HG03139 (cell line): ENCODE measurements around the gene PGAP6.
"Not testable (repeated sequence)": the region's sequence is repeated elsewhere in the genome, so short reads cannot be mapped to it uniquely, and the experiment has no call there.

ENCODE experiments used
- ATAC-seq: cut with Tn5 transposase; IDR thresholded peaks from one replicate; pipeline ENCODE4 v1.9.1; 2021; ENCODE audit not compliant: unreplicated experiment

The PGAP6 gene

DNA sequence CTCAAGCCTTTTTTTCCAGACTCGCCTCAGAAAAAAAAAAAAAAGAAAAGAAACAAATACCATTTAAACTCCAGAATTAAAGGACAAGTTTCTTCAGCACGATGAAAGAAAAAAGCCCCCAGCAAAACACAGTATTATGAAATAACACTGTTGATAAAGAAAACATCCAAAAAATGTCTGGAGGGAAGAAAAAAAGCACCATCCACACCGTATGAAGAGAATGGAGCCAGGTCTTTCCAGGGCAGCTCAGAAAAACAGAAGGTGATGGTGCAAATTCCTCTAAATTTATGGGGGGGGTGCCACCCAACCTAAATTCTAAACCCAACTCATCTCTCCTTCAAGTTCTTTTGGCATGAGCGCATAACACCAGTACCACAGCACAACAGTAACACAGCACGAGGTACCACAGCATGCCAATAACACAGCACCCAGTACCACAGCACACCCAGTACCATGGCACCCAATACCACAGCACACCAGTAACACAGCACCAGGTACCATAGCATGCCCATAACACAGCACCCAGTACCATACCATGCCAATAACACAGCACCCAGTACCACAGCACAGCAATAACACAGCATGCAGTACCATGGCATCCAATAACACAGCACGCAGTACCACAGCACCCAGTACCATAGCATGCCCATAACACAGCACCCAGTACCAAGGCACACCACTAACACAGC lies 48.2 kb downstream of the PGAP6 start:
- no peak for ATAC-seq

DNA sequence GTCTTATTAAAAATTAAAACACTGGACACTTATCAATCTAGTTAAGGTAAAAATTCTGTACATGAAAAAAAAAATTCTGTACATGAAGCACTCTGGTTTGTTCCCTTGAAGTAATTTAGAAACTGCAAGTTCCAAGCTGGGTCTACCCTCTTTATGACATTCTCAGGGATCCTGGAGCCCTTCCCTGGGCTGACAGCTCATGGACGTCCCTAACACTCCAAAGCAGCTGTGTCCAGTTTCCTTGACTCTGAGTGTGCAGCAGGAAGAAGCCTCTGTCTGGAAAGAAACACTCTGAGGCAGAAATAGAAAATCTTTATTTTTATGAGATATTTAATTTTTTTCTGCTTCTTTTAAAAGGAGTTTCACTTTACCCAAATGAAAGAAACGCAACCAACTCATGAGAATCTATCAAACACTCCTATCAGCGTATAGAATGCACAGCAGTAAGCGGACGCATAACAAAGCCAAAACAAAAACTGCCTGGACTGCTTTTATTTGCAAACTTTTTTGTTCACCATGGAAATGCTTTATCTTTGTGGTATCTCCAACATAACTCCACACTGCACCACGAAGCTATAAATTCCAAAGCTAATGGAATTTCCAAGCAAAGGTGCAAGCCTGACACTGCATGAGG lies 50.5 kb downstream of the PGAP6 start:
- ATAC-seq = not testable (repeated sequence)

DNA sequence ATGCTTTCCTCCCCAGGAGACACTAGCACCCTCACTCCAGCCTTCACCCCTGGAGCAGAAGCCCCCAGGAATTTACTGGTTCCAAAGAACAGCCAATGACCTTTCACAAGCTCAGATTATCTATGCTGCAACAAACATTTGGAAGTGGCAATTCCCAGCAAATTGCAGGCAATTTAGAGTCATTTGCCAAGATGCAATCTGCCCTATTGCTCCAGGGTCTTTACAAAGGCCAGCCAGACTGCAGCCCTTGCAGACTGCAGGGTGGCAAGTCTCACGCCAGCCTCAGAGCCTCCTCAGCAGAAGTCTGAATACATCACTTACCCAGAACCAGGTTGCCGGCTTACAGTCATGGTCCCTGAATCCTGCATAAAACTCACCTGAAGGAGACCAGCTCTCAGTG lies 51.0 kb downstream of the PGAP6 start:
- ATAC-seq = no peak

DNA sequence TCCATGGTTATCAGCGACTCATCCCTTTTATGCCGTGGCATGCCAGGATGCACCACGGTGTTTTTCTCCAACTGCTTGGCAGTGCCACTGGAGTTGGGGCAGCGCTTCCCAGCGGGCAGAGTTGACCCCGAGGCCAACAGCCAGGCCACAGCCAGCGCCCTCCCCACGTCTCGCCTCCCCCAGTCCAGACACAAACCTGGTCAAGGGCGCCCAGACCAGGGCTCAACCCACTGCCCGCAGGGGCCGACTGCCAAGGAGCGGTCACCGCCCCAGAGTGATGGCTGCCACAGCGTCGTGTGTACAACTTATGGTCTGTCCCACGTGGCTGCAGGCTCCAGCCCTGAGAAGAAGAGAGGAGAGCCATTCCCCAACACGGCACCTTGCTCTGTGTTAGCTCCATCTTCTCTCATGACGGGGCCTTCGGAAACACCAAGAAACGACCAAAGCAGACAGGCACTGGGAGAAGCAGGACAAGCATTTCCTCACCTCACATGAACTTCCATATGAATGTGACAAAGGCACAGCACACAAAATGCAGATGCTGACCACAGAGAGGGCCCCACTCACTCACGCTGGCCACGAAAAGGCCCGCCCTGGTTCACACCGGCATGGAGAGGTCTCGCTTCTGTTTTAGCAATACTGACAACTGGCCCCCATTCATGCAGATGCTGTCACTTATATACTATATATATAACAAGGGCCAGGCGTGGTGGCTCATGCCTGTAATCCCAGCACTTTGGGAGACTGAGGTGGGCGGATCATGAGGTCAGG lies 56.2 kb downstream of the PGAP6 start:
- no peak for ATAC-seq

DNA sequence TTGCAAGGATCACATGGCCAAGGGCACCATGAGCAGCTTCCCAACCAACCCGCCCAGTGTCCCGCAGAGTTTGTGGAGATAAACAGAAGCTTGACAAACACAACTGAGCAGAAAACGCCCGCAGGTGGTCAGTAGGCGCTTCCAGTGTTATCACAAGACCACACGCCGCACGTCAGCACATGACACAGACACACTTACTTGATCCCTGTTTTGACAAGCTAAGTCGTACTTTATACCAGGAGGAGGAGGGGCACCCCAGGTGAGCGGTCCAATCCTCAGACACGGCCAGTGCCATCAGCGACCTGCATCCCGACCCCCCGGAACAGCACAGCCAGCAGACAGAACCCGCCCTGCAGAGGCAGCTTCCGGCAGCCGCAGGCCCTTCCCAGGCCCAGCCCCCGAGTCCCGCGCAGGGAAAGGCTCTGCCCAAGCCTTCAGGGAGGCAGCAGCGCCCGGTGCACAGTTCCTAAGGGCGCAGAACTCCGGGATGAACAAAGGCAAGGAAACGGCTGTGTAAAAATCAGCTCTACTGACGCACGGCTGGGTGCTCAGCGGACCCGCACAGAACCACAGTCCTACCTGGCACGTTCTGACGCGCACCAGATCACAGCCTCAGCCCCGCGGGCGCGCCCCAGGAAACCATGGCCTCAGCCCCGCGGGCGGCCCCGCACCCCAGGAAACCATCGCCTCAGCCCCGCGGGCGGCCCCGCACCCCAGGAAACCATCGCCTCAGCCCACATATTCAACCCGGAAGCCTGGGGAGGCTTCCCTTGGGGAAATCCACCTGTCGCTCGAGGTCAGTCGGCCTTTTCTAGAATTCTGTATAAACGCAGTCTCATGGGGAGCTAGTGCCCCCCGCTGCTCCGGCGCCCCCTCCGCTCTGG lies 57.1 kb downstream of the PGAP6 start:
- no peak for ATAC-seq

DNA sequence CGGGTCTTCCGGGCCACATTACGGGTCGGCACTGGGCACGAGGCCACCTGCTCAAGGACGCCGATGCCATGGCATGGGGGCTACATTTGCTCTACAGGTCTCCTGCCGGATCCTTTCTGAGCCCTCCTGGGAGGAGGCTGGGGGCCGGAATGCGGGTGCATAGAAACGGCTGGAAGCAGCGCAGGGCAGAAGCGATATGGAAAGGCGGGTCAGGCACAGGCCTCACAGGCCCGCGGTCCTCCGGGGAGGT lies 57.7 kb downstream of the PGAP6 start:
- no peak for ATAC-seq

DNA sequence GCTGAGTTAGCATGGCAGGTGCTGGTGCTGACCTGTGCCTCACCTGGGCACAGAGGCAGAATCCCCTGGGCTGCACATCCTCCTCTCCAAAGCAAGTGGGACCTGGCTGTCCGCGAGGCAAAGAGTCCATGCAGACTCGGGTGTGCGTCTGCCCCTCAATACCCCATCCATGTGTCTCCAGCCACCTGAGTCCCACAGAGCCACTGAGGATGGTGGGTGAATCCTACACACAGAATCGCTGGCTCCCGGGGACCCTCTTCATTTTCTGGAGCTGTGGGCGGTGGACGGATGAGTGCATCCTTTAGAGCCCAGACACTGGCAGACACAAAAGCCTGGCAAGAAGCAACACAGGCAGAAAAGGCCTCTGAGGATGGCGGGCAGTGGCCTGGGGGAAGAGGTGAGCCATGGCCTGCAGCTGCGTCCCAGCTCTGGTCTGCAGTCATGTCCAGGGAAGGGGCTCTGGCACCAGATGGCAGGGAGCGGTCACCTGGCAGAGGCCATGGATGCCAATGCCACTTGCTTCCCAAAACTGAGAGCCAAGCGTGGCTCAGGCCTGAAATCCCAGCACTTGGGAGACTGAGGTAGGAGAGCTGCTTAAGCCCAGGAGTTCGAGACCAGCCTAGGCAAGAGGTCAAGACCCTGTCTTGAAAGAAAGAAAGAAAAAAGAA lies 59.2 kb downstream of the PGAP6 start:
- no peak for ATAC-seq

DNA sequence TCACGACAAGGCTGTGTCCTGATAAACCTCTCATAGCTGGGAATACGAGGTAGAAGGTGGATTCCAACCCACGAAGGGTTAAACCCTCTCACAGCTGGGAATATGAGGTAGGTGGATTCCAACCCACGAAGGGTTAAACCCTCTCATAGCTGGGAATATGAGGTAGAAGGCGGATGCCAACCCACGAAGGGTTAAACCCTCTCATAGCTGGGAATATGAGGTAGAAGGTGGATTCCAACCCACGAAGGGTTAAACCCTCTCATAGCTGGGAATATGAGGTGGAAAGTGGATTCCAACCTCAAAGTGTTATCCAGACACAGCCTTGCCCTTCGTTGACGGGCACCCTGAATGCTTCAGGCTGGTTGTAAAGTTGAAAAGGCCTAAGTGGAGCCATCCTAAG lies 60.2 kb downstream of the PGAP6 start:
- no peak for ATAC-seq
